NCI-H748 treated with DMSO at 0.1 percent for 48 hours (cell line): ENCODE results near the gene RNF224.
"Not testable (repeated sequence)": the region's sequence is repeated elsewhere in the genome, so short reads cannot be mapped to it uniquely, and the experiment has no call there.

Source experiments
- DNase-seq: peaks from one replicate; lab custom pipeline; 2025; lab: John Stamatoyannopoulos, UW

Gene RNF224

DNA sequence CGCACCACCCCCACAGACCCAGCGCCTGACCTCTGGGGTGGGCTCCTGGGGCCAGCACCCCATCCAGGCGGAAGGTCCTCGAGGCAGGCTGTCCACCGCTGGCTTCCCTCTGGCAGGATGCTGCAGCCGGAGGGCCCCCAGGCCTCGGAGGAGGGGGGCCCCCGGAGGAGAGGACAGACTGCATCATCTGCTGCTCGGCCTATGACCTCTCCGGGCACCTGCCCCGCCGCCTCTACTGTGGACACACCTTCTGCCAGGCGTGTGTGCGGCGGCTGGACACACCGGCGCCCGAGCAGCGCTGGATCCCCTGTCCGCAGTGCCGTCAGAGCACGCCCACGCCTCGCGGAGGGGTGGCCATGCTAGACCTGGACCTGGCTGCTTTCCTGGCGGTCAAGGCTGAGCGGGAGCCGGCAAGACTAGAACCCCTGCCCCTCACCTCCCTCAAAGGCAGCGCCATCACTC lies 1.2 kb downstream of the RNF224 start:
- DNase-seq = no peak

DNA sequence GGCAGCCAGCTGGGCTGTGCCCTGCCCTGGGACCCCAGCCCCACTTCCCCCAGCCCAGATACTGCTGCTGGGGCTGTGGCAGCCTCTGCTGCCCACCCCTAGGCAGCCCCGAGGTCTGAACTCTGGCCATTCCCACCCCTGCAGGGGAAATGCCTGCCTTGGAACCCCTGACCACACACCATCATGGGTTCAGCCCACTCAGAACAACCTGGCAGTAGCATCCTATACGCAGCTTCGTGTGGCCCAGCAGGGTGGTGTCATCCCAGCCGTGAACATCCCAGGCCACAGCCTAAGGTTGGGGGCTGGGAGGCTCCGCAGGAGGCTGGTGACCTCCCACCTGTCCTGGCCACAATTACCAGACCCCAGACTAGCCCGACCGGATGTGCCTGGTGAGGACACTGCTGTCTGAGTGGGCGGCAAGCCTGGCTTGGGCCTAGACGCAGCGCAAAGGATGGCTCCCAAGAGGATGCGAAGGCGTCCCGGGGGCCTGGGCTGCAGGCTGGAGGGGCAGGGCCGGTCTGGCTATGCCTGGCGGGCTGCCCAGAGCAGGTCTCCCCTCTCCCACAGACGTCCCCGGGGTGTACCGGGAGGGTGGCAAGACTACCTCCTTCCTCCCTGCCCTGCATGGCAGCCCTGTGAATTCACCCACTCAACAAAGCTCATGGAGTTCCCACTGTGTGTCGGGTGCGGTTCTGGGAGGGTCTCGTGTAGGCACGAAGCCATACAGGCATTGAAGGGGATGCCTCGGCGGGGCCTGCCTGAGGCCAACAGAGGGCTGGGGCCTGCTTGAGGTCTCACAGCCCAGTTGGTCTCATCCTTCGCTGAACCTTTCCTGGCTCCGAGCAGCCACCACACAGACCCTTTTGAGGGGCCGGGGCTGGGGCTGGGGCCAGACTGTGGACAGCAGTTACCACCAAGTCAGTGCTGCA lies 1.9 kb downstream of the RNF224 start:
- no peak for DNase-seq

DNA sequence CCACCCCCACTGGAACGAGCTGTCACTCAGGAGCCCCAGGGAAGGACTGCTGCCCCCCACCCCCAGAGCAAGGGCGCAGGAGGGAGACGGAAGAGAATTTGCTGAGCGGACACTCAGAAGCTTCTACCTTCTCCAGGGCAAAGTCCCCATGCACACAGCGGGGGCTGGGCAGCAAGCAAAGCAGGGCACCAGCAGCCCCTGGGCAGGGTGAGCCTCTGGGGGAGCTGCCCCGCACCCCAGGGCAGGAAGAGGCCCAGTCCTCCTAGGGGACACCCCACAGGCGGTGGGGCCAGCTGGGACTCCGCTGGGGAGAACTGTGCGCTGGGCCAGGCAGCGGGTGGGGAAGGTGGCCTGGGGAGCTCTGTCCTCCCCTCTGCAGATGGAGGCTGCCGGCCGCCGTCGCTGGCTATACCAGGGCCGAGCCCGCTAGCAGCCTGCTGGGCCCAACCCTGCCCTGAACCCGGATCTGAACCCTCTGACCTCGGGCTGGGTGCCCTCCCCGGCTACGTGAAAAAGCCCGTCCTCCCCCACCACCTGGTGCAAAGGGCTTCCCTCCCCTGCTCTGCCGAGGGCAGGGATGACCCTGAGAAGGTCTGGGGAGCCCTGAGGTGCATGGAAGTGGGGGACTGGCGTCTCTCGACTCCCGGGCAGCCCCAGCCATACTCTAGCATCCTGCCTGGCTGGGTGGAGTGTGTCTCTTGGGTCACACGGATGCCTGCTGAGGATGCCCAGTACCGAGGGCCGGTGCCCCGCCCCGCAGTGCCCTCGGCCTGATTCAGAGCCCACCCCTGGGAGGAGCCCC lies 2.8 kb downstream of the RNF224 start:
- no peak for DNase-seq

DNA sequence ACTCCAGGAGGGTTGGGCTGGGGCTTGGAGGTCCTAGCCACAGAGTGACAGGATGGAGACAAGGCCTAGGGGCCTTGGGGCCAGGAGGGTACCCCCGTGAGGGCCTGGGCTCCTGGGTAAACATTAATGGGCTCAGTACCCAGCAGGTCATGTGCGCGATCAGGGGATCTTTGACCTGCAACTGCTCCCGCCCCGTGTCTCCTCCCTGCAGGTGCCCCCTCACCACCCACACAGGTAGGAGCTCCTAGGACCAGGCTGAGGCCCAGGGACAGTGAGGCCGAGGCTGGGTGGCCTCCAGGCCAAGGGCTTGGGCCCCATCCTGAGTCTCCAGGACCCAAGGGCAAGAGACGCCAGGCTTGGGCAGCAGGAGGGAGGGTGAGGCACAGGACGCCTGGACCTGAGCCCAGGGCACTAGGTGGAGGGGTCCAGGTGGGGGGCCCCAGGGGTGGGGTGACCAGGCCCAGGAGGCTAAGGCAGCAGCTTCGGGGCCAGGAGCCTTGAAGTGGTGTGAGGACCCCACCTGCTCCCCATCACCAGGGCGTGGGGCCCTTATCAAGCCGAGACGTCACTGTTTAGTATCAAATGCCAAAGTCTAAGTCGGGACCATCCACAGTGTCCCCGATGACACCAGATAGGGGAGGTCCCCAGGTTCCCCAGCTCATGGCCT lies 3.5 kb downstream of the RNF224 start, which contains the start of gene SLC34A3:
Gene SLC34A3 (plus strand): TSS at position 197 of the 667 bp plus-strand sequence. CDS start 802 bp downstream, outside the sequence.
- no peak for DNase-seq

DNA sequence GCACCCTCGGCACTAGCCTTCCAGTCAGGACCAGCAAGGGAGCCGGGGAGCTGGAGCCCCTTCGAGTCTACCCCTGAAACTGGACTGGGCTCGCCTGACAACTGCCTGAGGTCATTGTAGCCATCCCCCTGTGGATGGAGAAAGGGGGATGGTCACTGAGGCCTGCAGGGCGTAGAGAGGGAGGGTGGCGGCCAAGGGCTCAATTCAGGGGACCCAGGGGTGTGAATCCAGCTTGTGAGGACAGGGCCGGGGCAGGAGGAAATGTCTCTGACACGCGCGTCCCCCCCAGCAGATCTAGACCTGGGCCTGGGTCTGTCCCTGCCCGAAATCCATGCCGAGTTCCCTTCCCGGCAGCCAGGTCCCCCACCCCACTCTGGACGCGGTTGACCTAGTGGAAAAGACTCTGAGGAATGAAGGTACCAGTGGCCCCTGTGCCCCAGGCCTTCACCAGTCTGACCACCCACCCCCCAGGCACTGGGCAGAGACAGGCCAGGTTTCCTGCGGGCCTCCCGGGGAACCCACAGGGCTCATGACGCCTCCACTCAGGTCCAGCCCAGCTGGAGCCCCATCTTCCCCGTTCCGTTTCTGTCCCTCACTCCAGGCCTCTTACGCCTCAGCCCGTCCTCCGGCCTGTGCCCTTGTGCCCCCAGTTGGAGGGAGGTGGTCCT lies 4.2 kb downstream of the RNF224 start:
- no peak for DNase-seq

DNA sequence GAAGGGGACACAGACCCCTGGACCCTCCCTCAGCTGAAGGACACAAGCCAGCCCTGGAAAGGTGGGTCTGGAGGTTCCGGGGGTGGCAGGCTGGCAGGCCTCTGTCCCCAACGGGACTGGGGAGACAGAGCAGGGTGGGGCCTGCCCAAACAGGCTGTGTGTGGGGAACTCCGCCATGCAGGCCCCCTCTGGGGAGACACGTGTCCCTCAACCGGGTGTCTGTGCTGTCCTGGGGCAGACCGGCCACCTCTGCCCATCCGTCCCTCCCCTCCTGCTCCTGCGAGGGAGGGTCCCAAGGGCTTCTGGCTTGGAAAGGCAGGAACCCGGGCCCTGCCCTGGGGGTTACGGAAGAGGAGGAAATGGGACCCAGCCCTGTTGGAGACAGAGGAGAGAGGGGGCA lies 4.8 kb downstream of the RNF224 start:
- no peak for DNase-seq

DNA sequence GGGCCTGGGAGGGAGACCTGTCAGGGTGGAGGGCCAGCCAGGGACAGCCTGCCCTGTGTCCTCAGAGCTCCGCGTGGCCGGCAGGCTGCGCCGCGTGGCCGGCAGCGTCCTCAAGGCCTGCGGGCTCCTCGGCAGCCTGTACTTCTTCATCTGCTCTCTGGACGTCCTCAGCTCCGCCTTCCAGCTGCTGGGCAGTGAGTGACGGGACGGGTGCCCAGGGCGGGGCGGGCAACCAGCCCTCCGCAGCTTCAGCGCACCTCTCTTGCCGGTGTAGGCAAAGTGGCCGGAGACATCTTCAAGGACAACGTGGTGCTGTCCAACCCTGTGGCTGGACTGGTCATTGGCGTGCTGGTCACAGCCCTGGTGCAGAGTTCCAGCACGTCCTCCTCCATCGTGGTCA lies 5.2 kb downstream of the RNF224 start:
- no peak for DNase-seq

DNA sequence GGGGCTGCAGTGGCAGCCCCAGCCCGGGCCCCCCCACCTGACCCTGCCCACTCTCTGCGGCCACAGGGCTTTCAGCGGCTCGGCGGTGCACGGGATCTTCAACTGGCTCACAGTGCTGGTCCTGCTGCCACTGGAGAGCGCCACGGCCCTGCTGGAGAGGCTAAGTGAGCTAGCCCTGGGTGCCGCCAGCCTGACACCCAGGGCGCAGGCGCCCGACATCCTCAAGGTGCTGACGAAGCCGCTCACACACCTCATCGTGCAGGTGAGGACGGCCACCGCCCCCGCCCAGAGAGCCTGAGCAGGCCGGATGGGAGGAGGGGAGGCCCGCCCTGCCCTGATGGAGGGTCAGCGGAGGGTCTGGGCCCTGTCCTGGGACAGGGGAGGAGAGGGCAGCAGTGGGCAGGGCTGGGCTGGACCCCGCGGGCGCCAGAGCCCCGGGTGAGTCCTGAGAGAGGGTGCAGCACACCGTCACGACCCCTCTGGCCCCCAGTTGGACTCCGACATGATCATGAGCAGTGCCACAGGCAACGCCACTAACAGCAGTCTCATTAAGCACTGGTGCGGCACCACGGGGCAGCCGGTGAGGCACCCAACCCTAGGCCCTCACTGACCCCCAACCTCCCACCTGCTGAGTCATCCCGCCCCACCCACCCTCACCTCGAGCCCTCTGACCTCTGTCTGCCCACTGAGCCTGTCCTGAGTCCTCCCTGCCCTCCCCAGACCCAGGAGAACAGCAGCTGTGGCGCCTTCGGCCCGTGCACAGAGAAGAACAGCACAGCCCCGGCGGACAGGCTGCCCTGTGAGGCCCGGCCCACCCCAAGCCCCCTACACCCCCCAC lies 6.1 kb downstream of the RNF224 start:
- DNase-seq = no peak

DNA sequence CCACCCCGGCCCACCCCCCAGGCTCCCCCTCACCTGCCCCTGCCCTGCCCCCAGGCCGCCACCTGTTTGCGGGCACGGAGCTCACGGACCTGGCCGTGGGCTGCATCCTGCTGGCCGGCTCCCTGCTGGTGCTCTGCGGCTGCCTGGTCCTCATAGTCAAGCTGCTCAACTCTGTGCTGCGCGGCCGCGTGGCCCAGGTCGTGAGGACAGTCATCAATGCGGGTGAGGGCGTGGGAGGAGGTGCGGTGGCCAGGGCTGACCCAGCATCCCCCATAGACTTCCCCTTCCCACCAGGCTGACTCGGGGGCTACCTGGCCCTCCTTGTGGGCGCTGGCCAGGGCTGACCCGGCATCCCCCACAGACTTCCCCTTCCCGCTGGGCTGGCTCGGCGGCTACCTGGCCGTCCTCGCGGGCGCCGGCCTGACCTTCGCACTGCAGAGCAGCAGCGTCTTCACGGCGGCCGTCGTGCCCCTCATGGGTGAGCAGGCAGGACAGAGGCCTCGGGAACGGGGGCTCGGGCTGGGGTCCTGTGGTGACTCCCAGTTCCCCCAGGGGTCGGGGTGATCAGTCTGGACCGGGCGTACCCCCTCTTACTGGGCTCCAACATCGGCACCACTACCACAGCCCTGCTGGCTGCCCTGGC lies 6.9 kb downstream of the RNF224 start:
- no peak for DNase-seq

DNA sequence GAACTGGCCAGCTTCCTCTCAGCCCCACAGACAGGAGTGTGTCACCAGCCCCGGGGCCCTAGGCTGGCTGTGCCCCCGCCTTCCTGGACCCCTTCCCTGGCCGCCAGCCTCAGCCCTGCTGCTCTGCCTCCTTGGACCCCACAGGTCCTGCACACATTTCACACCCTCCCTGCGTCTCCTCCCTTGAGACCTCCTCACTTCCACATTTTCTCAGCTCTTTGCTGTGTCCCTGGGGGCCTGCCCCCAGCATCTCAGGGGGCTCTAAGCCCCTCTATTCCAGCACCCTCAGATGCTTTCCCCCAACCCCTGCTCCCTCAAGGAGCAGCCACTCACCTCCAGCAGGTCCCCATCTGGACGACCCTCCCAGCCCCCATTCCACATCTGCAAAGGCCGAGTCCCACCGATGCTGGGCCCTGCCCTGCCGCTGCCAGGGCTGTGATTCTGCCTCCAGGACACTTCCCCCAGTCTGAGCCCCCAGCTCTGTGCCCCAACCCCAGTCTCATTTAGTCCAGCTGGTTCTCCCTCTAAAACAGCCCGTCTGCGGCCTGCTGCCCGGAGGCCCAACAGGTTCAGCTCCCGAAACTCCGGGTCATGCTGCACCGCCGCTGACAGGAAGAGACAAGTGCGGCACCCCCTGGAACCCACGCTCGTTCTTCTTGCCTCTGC lies 7.6 kb downstream of the RNF224 start:
- no peak for DNase-seq

DNA sequence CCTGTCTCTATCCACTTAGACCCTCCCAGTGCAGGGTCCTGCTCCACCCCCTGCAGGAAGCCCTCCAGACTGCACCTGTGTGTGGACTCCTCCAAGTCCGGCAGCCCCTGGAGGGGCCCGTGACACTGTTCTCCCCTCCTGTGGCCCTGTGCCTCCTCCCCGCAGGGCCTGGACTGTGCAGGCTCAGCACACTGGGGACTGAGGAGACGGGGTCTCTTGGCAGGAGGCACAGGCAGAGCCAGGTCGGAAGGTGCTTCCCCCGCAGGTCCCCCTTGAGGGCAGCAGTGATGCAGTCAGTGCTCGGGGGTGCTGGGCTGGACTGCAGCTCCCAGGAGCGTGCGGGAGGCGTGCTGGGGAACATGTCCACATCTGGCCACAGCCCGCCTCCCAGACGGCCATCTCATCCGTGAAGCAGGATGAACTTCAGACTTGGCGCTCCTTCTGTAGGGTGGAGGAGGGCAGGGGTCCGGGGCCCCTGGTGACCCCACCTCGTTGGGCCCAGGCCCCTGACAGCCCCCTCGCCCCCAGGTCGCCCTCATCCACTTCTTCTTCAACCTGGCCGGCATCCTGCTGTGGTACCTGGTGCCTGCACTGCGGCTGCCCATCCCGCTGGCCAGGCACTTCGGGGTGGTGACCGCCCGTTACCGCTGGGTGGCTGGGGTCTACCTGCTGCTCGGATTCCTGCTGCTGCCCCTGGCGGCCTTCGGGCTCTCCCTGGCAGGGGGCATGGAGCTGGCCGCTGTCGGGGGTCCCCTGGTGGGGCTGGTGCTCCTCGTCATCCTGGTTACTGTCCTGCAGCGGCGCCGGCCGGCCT lies 8.3 kb downstream of the RNF224 start:
- DNase-seq = no peak

DNA sequence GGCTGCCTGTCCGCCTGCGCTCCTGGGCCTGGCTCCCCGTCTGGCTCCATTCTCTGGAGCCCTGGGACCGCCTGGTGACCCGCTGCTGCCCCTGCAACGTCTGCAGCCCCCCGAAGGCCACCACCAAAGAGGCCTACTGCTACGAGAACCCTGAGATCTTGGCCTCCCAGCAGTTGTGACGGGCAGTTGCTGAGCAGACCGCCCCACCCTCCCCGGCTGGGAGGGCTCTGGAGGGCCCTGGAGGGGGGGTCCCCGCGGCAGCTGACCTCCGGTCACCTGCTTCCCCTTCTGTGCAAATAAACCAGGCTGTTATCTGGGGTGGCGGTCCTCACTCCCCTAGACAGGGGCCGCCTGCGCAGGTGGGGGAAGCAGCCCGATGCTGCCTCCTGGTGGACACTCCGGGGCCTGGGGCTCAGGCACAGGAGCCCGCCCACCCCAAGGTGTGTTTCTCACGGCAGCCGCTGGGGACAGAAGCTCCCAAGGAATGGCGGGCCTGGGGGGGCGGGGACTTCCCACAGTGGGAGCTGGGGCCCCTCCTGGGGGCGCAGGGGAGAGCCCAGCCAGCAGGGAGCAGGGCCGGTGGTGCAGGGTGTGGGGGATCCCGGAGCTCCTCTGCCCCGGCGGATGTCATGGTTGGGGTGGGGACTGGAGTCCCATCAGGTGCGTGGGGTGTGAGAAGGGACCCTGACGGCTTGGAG lies 9.1 kb downstream of the RNF224 start:
- DNase-seq = peak; percentile 79

DNA sequence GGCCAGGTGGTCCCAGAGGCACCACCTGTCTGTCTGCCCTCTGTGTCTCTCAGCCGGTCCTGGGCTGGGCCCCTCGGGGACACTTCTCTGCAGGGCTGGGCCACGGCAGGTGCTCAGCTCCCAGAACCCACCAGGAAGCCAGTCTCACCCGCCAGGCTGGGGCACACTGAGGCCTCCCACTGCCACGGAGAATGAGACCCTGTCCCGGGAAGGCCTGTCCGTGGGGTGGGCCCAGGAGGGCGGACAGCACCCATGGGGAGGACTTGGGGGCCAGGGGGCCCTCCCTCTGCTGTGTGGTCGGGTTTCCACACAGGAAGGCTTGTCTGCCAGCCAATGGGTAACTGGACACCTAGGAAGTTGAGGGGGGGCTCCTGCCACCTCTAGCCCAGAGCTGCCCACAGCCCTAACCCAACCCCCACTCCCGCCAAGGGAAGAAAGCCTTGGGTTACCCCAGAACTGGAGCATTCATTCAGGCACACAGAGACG lies 9.7 kb downstream of the RNF224 start:
- no peak for DNase-seq

DNA sequence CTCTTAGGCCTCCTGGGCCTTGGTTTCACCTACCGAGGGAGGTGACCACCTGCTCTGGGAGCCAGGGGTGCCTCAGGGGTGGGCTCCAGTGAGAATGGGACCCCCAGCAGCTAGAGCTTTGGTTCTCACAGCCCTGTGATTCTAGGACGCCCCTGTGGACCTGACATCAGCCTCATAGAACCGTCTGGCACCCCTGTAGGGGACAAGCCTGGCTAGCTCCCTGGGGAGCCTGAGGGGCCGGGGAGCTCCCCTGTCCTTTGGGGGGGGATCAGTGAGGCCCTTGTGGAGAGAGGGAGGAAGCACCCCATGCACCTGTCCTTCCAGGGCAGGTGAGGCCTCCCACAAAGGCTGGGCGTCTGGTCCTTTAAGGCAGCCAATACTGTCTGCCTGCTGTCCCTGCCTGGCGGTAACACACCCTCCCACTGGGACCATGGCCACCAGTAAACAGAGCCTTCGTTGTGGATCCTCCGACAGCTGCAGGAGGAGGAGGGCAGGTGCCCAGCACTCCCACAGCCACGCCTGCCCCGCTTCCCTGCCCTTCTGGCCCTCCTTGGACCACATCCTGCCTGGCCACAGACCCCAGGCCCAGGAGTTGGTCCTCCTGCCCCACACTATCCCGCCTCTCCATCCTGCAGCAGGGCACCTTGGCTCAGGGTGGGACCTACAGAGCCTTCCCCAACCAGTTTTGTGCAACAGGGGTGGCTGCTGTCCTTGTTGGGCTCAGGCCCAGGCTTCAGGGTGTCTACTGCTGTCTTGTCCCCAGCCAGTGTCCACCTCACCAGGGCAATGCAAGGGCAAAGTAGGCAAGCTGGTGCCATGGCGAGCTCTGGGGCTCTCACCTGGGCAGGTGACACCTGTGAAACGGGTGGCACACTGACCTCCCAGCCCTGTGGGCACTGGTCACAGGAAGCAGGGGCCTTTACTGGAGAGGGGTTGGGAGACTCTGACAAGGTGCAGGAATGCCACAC lies 10.7 kb downstream of the RNF224 start:
- DNase-seq = no peak

DNA sequence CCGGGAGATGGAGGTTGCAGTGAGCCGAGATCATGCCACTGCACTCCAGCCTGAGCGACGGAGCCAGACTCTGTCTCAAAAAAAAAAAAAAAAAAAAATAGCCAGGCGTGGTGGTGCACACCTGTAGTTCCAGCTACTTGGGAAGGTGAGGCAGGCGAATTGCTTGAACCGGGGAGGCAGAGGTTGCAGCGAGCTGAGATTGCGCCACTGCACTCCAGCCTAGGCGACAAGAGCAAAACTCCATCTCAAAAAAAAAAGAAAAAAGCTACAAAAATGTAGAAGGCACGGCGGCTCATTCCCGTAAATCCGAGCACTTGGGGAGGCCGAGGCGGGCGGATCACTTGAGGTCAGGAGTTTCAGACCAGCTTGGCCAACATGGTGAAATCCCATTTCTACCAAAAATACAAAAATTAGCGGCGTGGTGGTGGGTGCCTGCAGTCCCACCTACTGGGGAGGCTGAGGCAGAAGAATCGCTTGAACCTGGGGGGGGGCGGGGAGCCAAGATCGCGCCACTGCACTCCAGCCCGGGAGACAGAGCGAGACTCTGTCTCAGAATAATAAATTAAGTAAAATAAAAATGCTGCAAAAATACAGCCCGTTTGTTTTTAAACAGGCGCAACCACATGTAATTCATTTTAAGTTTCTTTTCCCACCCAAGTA lies 12.4 kb downstream of the RNF224 start:
- not testable (repeated sequence) for DNase-seq

DNA sequence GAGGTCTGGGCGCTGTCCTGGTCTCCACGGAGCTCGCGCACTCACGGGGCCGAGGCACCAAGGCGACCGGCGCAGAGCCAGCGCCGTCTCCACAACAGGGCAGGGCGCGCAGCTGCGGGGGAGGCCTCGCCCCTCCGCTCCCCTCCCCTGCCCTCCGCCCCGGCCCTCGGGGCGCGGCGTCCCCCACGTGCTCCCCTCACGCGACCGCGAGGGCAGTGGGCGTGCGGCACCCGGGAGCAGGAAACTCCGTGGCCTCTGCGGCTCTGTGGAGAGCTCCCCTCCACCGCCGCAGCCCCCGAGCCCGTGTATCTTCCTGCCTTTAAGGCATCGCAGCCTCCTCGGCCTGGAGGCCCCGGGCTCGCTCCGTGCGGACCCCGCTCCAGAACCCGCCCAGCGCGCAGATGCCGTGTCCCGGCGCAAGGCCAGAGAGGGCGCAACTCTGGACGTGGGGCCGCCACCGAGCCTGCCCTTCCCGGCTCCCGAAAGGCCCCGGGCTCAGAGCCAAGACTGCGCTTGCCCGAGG lies 13.1 kb downstream of the RNF224 start:
- DNase-seq = no peak
